GM19193 (cell line): Measurements from ENCODE around the gene SURF6.

ENCODE experiments used
- POLR2A ChIP-seq: IDR thresholded peaks from 4 replicates; pipeline ENCODE4 v1.6.1; 2011; ENCODE audit not compliant: insufficient read depth, insufficient read length; ENCODE audit errors: extremely low read depth

SURF6 gene

GRCh38 chr9:133301253-133302230 is 34.4 kb downstream of the SURF6 start:
- no peak for TF ChIP-seq POLR2A

- TF ChIP-seq POLR2A, result no peak
Observed at GRCh38 chr9:133294257-133294656, 41.7 kb downstream of the SURF6 start.

GRCh38 chr9:133290751-133291302 is 45.2 kb downstream of the SURF6 start:
- no peak for TF ChIP-seq POLR2A

- TF ChIP-seq POLR2A, result no peak
Observed at GRCh38 chr9:133286523-133286922, 49.5 kb downstream of the SURF6 start.

- no peak for TF ChIP-seq POLR2A
Observed at GRCh38 chr9:133285252-133285775, 50.7 kb downstream of the SURF6 start.

- no peak for TF ChIP-seq POLR2A
Observed at GRCh38 chr9:133284362-133284761, 51.6 kb downstream of the SURF6 start.

- TF ChIP-seq POLR2A, result no peak
Observed at GRCh38 chr9:133282464-133283238, 53.3 kb downstream of the SURF6 start.

- TF ChIP-seq POLR2A, result no peak
Observed at GRCh38 chr9:133280392-133280791, 55.6 kb downstream of the SURF6 start.
